H1 (cell line): ENCODE data around the gene ACADSB. TPM values are rescaled to one million over a fixed set of nuclear protein-coding genes. Genes with fewer than 3 reads are reported as not detected.

Source experiments
- CTCF ChIA-PET: fragments of 300-600 bp; sonication (Branson Sonifier 250); formaldehyde crosslinking; loops from one replicate; lab custom pipeline; 2021; ENCODE audit not compliant: partially characterized antibody; lab: Charles Lee
- POLR2A ChIA-PET: fragments of 300-600 bp; sonication (Branson Sonifier 250); formaldehyde crosslinking; loops from one replicate; lab custom pipeline; 2021; ENCODE audit warnings: inconsistent platforms; ENCODE audit not compliant: partially characterized antibody; lab: Charles Lee
- DNase-seq, 2 experiments: peaks; one replicate each; pipeline versions ENCODE4 v3.0.0 to v3.0.0-alpha.2; 2010 to 2022; ENCODE audit warnings: low spot score in 2 of 2, low read depth in 1 of 2, mixed read lengths in 1 of 2
- FAIRE-seq: peaks from 2 replicates; lab custom pipeline; 2011; peaks lifted over from hg19 to GRCh38; lab: Jason Lieb, UNC
- H2AFZ ChIP-seq: 2 replicates; pipeline ENCODE4 v1.8.1; 2012; ENCODE audit warnings: low read length, inconsistent platforms
- H2AK5ac ChIP-seq: 2 replicates; pipeline ENCODE4 v1.6.1; 2013; ENCODE audit warnings: low read depth, low read length
- H2BK120ac ChIP-seq: replicated peaks from 2 replicates; pipeline ENCODE3; 2013; ENCODE audit warnings: low read depth, low read length, inconsistent platforms
- H2BK12ac ChIP-seq: 2 replicates; pipeline ENCODE4 v1.6.1; 2013; ENCODE audit warnings: low read depth, low read length
- H2BK15ac ChIP-seq: 2 replicates; pipeline ENCODE4 v1.6.1; 2013; ENCODE audit warnings: low read length
- H2BK20ac ChIP-seq: 2 replicates; pipeline ENCODE4 v1.6.1; 2013; ENCODE audit warnings: low read length
- H2BK5ac ChIP-seq: 2 replicates; pipeline ENCODE4 v1.6.1; 2013; ENCODE audit warnings: low read depth, low read length
- H3K14ac ChIP-seq: 2 replicates; pipeline ENCODE4 v1.6.1; 2013; ENCODE audit warnings: inconsistent platforms; ENCODE audit not compliant: insufficient read length
- H3K18ac ChIP-seq: 2 replicates; pipeline ENCODE4 v1.6.1; 2013; ENCODE audit warnings: low read length; ENCODE audit errors: extremely low read depth
- H3K23ac ChIP-seq: 2 replicates; pipeline ENCODE4 v1.6.1; 2013; ENCODE audit warnings: inconsistent platforms; ENCODE audit not compliant: insufficient read length
- H3K23me2 ChIP-seq: 2 replicates; pipeline ENCODE4 v1.6.1; 2013; ENCODE audit warnings: low read depth, low read length
- H3K27ac ChIP-seq: 2 replicates; pipeline ENCODE4 v1.6.1; 2011; ENCODE audit warnings: low read depth, low read length, inconsistent platforms
- H3K27me3 ChIP-seq, 4 experiments: replicated peaks in 1 of 4; 1 replicate in 1 of 4; 2 replicates in 3 of 4; pipeline versions ENCODE4 v1.6.1 to v1.8.1; 2011 to 2013; ENCODE audit warnings: low read length in 3 of 4, mild to moderate bottlenecking in 3 of 4, inconsistent platforms in 2 of 4, mixed read lengths in 2 of 4, moderate library complexity in 1 of 4; ENCODE audit not compliant: control insufficient read depth in 3 of 4, insufficient read depth in 3 of 4; ENCODE audit errors: extremely low read depth in 1 of 4
- H3K36me3 ChIP-seq, 4 experiments: 2 replicates each; pipeline versions ENCODE4 v1.6.1 to v1.8.1; 2011 to 2013; ENCODE audit warnings: mild to moderate bottlenecking in 4 of 4, low read length in 3 of 4, moderate library complexity in 2 of 4, control low read depth in 1 of 4, inconsistent platforms in 1 of 4; ENCODE audit not compliant: insufficient read depth in 4 of 4, control insufficient read depth in 2 of 4
- H3K4ac ChIP-seq: replicated peaks from 2 replicates; pipeline ENCODE3; 2013; ENCODE audit warnings: low read length, low read depth, mixed read lengths, inconsistent platforms; ENCODE audit not compliant: insufficient read length
- H3K4me1 ChIP-seq, 4 experiments: replicated peaks in 1 of 4; 1 replicate in 1 of 4; 2 replicates in 3 of 4; pipeline versions ENCODE4 v1.6.1 to v1.8.1; 2011 to 2013; ENCODE audit warnings: low read length in 3 of 4, inconsistent platforms in 2 of 4, mixed read lengths in 1 of 4; ENCODE audit not compliant: insufficient read depth in 4 of 4, control insufficient read depth in 3 of 4
- H3K4me2 ChIP-seq, 2 experiments: 2 replicates each; pipeline versions ENCODE4 v1.6.1 to v1.8.1; 2011 to 2013; ENCODE audit warnings: low read depth in 2 of 2, low read length in 2 of 2, control low read depth in 1 of 2, inconsistent platforms in 1 of 2, mild to moderate bottlenecking in 1 of 2; ENCODE audit not compliant: insufficient read depth in 1 of 2
- H3K4me3 ChIP-seq, 4 experiments: fragments of 200-600, 300-600 bp in 1 of 4; sonication (generic), shearing (Covaris generic), sonication (Bioruptor Twin) in 1 of 4; 2 replicates each; pipeline versions ENCODE4 v1.5.1 to v1.8.1; 2011 to 2016; ENCODE audit warnings: low read length in 4 of 4, low read depth in 3 of 4, control low read depth in 2 of 4, inconsistent platforms in 2 of 4, mild to moderate bottlenecking in 2 of 4, mixed read lengths in 1 of 4, moderate library complexity in 1 of 4; ENCODE audit not compliant: insufficient read depth in 2 of 4; ENCODE audit errors: extremely low read depth in 1 of 4
- H3K56ac ChIP-seq: replicated peaks from 2 replicates; pipeline ENCODE3; 2013; ENCODE audit warnings: low read depth, mild to moderate bottlenecking, mixed read lengths, low read length, inconsistent platforms; ENCODE audit not compliant: insufficient read length
- H3K79me1 ChIP-seq: 2 replicates; pipeline ENCODE4 v1.6.1; 2013; ENCODE audit warnings: low read depth, low read length, control low read depth
- H3K79me2 ChIP-seq, 2 experiments: 2 replicates each; pipeline versions ENCODE4 v1.6.1 to v1.8.1; 2012 to 2013; ENCODE audit warnings: low read length in 2 of 2, mild to moderate bottlenecking in 2 of 2, inconsistent platforms in 1 of 2; ENCODE audit not compliant: insufficient read depth in 2 of 2, control insufficient read depth in 1 of 2
- H3K9ac ChIP-seq, 4 experiments: replicated peaks in 1 of 4; 1 replicate in 1 of 4; 2 replicates in 3 of 4; pipeline versions ENCODE4 v1.6.1 to v1.8.1; 2011 to 2013; ENCODE audit warnings: low read depth in 3 of 4, low read length in 3 of 4, control low read depth in 2 of 4, mild to moderate bottlenecking in 2 of 4, moderate library complexity in 2 of 4, inconsistent platforms in 1 of 4; ENCODE audit errors: extremely low read depth in 1 of 4
- H3K9me3 ChIP-seq, 2 experiments: 2 replicates each; pipeline versions ENCODE4 v1.6.1 to v1.8.1; 2012 to 2013; ENCODE audit warnings: mild to moderate bottlenecking in 2 of 2, moderate library complexity in 2 of 2, control low read depth in 1 of 2, inconsistent platforms in 1 of 2, low read depth in 1 of 2, low read length in 1 of 2, mixed read lengths in 1 of 2; ENCODE audit not compliant: insufficient read depth in 2 of 2
- H4K20me1 ChIP-seq, 2 experiments: replicated peaks in 1 of 2; 2 replicates each; pipeline versions ENCODE3 to v1.8.1; 2011 to 2013; ENCODE audit warnings: inconsistent platforms in 2 of 2, low read length in 2 of 2, mild to moderate bottlenecking in 1 of 2; ENCODE audit not compliant: insufficient read depth in 2 of 2, control insufficient read depth in 1 of 2
- H4K5ac ChIP-seq: 2 replicates; pipeline ENCODE4 v1.6.1; 2013; ENCODE audit warnings: low read length, low read depth, mixed read lengths, inconsistent platforms; ENCODE audit not compliant: insufficient read length
- H4K8ac ChIP-seq: 2 replicates; pipeline ENCODE4 v1.8.0; 2013; ENCODE audit warnings: mild to moderate bottlenecking, moderate library complexity, low read length, inconsistent platforms; ENCODE audit not compliant: insufficient read depth; ENCODE audit errors: extremely low read depth
- H4K91ac ChIP-seq: replicated peaks from 2 replicates; pipeline ENCODE3; 2013; ENCODE audit warnings: low read length, mixed read lengths, inconsistent platforms; ENCODE audit not compliant: insufficient read length
- BCL11A ChIP-seq, 2 experiments: IDR thresholded peaks; one replicate each; pipeline ENCODE4 v1.6.1; 2011; ENCODE audit warnings: low read depth in 2 of 2, low read length in 2 of 2, mild to moderate bottlenecking in 2 of 2
- CBX5 ChIP-seq: fragments of 300-800, 300-1000 bp; sonication (generic); IDR thresholded peaks from 2 replicates; pipeline ENCODE4 v1.7.1; 2016; ENCODE audit warnings: antibody characterized with exemption, low read length, low read depth
- CREB1 ChIP-seq: IDR thresholded peaks from 2 replicates; pipeline ENCODE4 v1.6.1; 2012; ENCODE audit warnings: inconsistent platforms
- CTBP2 ChIP-seq: IDR thresholded peaks from 2 replicates; pipeline ENCODE4 v1.7.0; 2011; ENCODE audit warnings: borderline replicate concordance, mild to moderate bottlenecking, moderate library complexity, mixed read lengths, low read length; ENCODE audit not compliant: insufficient read depth, insufficient read length
- E2F6 ChIP-seq: IDR thresholded peaks from 2 replicates; pipeline ENCODE4 v1.6.1; 2012; ENCODE audit warnings: inconsistent platforms
- RBBP5 ChIP-seq: IDR thresholded peaks from 2 replicates; pipeline ENCODE4 v1.7.1; 2012; ENCODE audit warnings: low read depth, mild to moderate bottlenecking, inconsistent platforms, low read length, moderate library complexity, borderline replicate concordance
- RNF2 ChIP-seq: fragments of 200-900, 300-1000 bp; sonication (generic); IDR thresholded peaks from 2 replicates; pipeline ENCODE4 v1.7.1; 2016; ENCODE audit warnings: borderline replicate concordance, low read depth, mild to moderate bottlenecking, antibody characterized with exemption, low read length; ENCODE audit not compliant: poor library complexity, severe bottlenecking; ENCODE audit errors: missing control alignments
- RXRA ChIP-seq: IDR thresholded peaks from 2 replicates; pipeline ENCODE4 v1.6.1; 2011; ENCODE audit warnings: low read depth, mild to moderate bottlenecking, low read length, moderate library complexity; ENCODE audit not compliant: insufficient read depth
- SIN3A ChIP-seq, 2 experiments: IDR thresholded peaks in 1 of 2; conservative IDR thresholded peaks in 1 of 2; 2 replicates each; pipeline ENCODE4 v1.6.1; 2011 to 2012; ENCODE audit warnings: low read length in 2 of 2, improper control_type of control experiment in 1 of 2, low read depth in 1 of 2, mild to moderate bottlenecking in 1 of 2
- SUZ12 ChIP-seq: fragments of 200-600 bp; sonication (generic); IDR thresholded peaks from 2 replicates; pipeline ENCODE4 v1.6.1; 2012; ENCODE audit warnings: mild to moderate bottlenecking, inconsistent platforms, low read length, moderate library complexity, mixed read lengths
- TEAD4 ChIP-seq: IDR thresholded peaks from 2 replicates; pipeline ENCODE4 v1.6.1; 2012; ENCODE audit warnings: low read depth, low read length, inconsistent platforms, mixed read lengths
- WGBS, 2 experiments: shearing (Covaris generic) in 1 of 2; methylation state at CpG; one replicate each; pipeline versions ENCODE4 v1.1.6 to v1.1.7; 2013 to 2015; ENCODE audit warnings: low lambda C conversion rate in 2 of 2, mixed read lengths in 2 of 2, inconsistent platforms in 1 of 2, low coverage in 1 of 2, missing lambda C conversion rate in 1 of 2; ENCODE audit not compliant: insufficient replicate concordance in 2 of 2, insufficient coverage in 1 of 2, insufficient read length in 1 of 2; ENCODE audit errors: extremely low coverage in 1 of 2, missing lambda C conversion rate in 1 of 2; 5-methylcytosine and 5-hydroxymethylcytosine counted together
- polyA plus RNA-seq, 7 experiments: library from polyadenylated mRNA; depleted of rRNA in 3 of 7; stranded (reverse) in 5 of 7; unstranded in 2 of 7; fragments of >200 nt in 5 of 7; fragments of 200-250 nt in 2 of 7; gene quantifications; 1 replicate in 5 of 7; 2 replicates in 1 of 7; 4 replicates in 1 of 7; pipeline versions ENCODE4 v1.2.1 to v1.2.3, GENCODE V29; 2011 to 2013; ENCODE audit warnings: missing spikeins in 2 of 7, mixed read lengths in 2 of 7
- total RNA-seq: library from RNA; stranded (reverse); fragmentation: NEBNext Ultra II Directional; extraction: Animal tissue kit (Norgen Biotek cat#: 25700); gene quantifications from 2 replicates; pipeline ENCODE4 v1.2.1, GENCODE V29; 2021

The ACADSB gene
- total and polyA plus RNA-seq, 2 of the 8 experiments (the other 6 are each of a cell fraction or from before 2014, with no cell fraction given): 5.6 to 11.2 TPM

- peak overlapping the region in 1 of 2 experiments; percentile 48; a peak in 1 of 4 replicates for H3K4me2 ChIP-seq
- CTCF ChIA-PET: interaction anchor here (0.7 to 1.0 kb wide), 2 partner anchors 9 to 516 kb away, joined by 3 read pairs; no protein-coding TSS in a partner anchor
- H3K23ac ChIP-seq: no peak overlapping the region
- no peak for TF ChIP-seq RBBP5
- no peak for TF ChIP-seq CTBP2
- no peak for TF ChIP-seq RNF2
- TF ChIP-seq CBX5: no peak
- no peak for TF ChIP-seq SIN3A (conservative IDR thresholded peaks at IDR 0.05 in 1 of 2, IDR thresholded peaks at IDR 0.05 in 1 of 2; ENCODE audit: low read depth in 1 of 2, low read length in 2 of 2)
- no peak for TF ChIP-seq BCL11A (IDR thresholded peaks at IDR 0.05; ENCODE audit: low read depth in 2 of 2, low read length in 2 of 2)
- TF ChIP-seq CREB1: no peak
- no peak for TF ChIP-seq RXRA
- no peak for TF ChIP-seq TEAD4
- TF ChIP-seq SUZ12: no peak
- no peak for TF ChIP-seq E2F6
Measured at GRCh38 chr10:123016228-123016627, 7.4 kb downstream of the ACADSB start.

More at GRCh38 chr10:123016228-123016627, 7.4 kb downstream of the ACADSB start:
- no peak for DNase-seq
- Histone ChIP-seq H3K4me1 (peaks cover 6 to 13% (median 12%) of the 10 kb centered on the region in 4 experiments; a peak in 6 of 7 replicates), H3K4me3 (no peak overlapping the region), H2BK5ac (no peak overlapping the region), H3K23me2 (no peaks in the 10 kb centered on the region), H3K9ac (no peak overlapping the region), H3K18ac (no peak overlapping the region), H4K91ac (no peak overlapping the region), H3K56ac (no peak overlapping the region), H3K27me3 (peaks cover 0 to 5% (median 2%) of the 10 kb centered on the region in 4 experiments; a peak in 4 of 7 replicates), H2AK5ac (no peak overlapping the region), H2AFZ (no peak overlapping the region), H3K27ac (no peak overlapping the region), H3K79me2 (0 out of 4 replicates have a peak, but pooled peaks cover 0 to 3% of the 10 kb centered on the region in 2 experiments), H2BK120ac (no peak overlapping the region), H3K79me1 (no peaks in the 10 kb centered on the region), H3K9me3 (peaks cover 0 to 2% of the 10 kb centered on the region in 2 experiments; a peak in 1 of 4 replicates), H4K20me1 (no peaks in the 10 kb centered on the region), H4K8ac (no peak overlapping the region), H3K36me3 (no peaks in the 10 kb centered on the region; a peak in 1 of 8 replicates), H4K5ac (no peak overlapping the region), H2BK12ac (no peak overlapping the region), H2BK20ac (no peak overlapping the region), H3K4ac (no peak overlapping the region), H2BK15ac (no peak overlapping the region), H3K14ac (no peak overlapping the region)
- 93% methylated on average over 4 of the region's 4 CpGs; no CpG with 5 or more reads in 1 of the 2 experiments for WGBS, 2 experiments
- FAIRE-seq: no peak
- POLR2A ChIA-PET: no interaction called here
